KMS-11 (cell line): ENCODE data around the gene PCDHGB6.
"Not testable (repeated sequence)": the region's sequence is repeated elsewhere in the genome, so short reads cannot be mapped to it uniquely, and the experiment has no call there.

Experiments used
- H2AFZ ChIP-seq: fragments of 200-600 bp; sonication (generic); 2 replicates; pipeline ENCODE4 v1.6.1; 2016; ENCODE audit warnings: antibody characterized with exemption, mixed run types, low read depth
- H3K27ac ChIP-seq: fragments of 200-600 bp; sonication (generic); 2 replicates; pipeline ENCODE4 v1.6.1; 2016; ENCODE audit warnings: mild to moderate bottlenecking, mixed run types
- H3K27me3 ChIP-seq: fragments of 200-600 bp; sonication (generic); 2 replicates; pipeline ENCODE4 v1.6.1; 2017; ENCODE audit warnings: mild to moderate bottlenecking, low read depth, mixed run types, moderate library complexity; ENCODE audit not compliant: insufficient read depth
- H3K36me3 ChIP-seq: fragments of 200-600 bp; sonication (generic); 2 replicates; pipeline ENCODE4 v1.6.1; 2017; ENCODE audit warnings: mild to moderate bottlenecking, mixed run types; ENCODE audit not compliant: insufficient read depth
- H3K4me1 ChIP-seq: fragments of 200-600 bp; sonication (generic); 2 replicates; pipeline ENCODE4 v1.6.1; 2016; ENCODE audit warnings: mild to moderate bottlenecking, low read depth, mixed run types; ENCODE audit not compliant: poor library complexity, severe bottlenecking
- H3K4me2 ChIP-seq: fragments of 200-600 bp; sonication (generic); 2 replicates; pipeline ENCODE4 v1.7.0; 2016; ENCODE audit warnings: mild to moderate bottlenecking, mixed run types
- H3K4me3 ChIP-seq: fragments of 200-600 bp; sonication (generic); IDR thresholded peaks from 2 replicates; pipeline ENCODE4 v1.6.1; 2017; ENCODE audit warnings: low read depth, low read length, mixed read lengths; ENCODE audit not compliant: insufficient read depth
- H3K79me2 ChIP-seq: fragments of 200-600 bp; sonication (generic); 2 replicates; pipeline ENCODE4 v1.6.1; 2016; ENCODE audit warnings: low read depth, mixed run types; ENCODE audit not compliant: insufficient read depth
- H3K9ac ChIP-seq: fragments of 200-600 bp; sonication (generic); 2 replicates; pipeline ENCODE4 v1.6.1; 2016; ENCODE audit warnings: mild to moderate bottlenecking, mixed run types
- H4K20me1 ChIP-seq: fragments of 200-600 bp; sonication (generic); 2 replicates; pipeline ENCODE4 v1.6.1; 2016; ENCODE audit warnings: mild to moderate bottlenecking, mixed run types; ENCODE audit not compliant: insufficient read depth
- CTCF ChIP-seq: fragments of 200-600 bp; sonication (generic); conservative IDR thresholded peaks from 2 replicates; pipeline ENCODE4 v1.6.1; 2017; ENCODE audit warnings: low read depth, mild to moderate bottlenecking, antibody characterized with exemption, low read length, moderate library complexity, mixed read lengths

PCDHGB6 gene

GRCh38 chr5:141413540-141414069 is 5.8 kb downstream of the PCDHGB6 start:
- no peak overlapping the region for H2AFZ ChIP-seq
- H4K20me1 ChIP-seq, result no peaks in the 10 kb centered on the region
- no peak overlapping the region for H3K9ac ChIP-seq
- H3K27me3 ChIP-seq, result no peaks in the 10 kb centered on the region
- no peak overlapping the region for H3K4me3 ChIP-seq
- no peaks in the 10 kb centered on the region for H3K36me3 ChIP-seq
- no peak overlapping the region for H3K27ac ChIP-seq
- no peaks in the 10 kb centered on the region for H3K4me1 ChIP-seq
- H3K4me2 ChIP-seq, result no peak overlapping the region
- no peak for TF ChIP-seq CTCF
- no peaks in the 10 kb centered on the region for H3K79me2 ChIP-seq

- H3K36me3 ChIP-seq, result not testable (repeated sequence)
Observed at GRCh38 chr5:141414548-141415274, 6.9 kb downstream of the PCDHGB6 start.

GRCh38 chr5:141415275-141415618 is 7.4 kb downstream of the PCDHGB6 start:
- not testable (repeated sequence) for H3K36me3 ChIP-seq, H3K4me1 ChIP-seq, H3K9ac ChIP-seq, H3K4me3 ChIP-seq, H4K20me1 ChIP-seq, H3K27me3 ChIP-seq, H3K79me2 ChIP-seq, H2AFZ ChIP-seq, H3K4me2 ChIP-seq, H3K27ac ChIP-seq

More at GRCh38 chr5:141414548-141415274, 6.9 kb downstream of the PCDHGB6 start:
- H3K79me2 ChIP-seq, H3K9ac ChIP-seq, H2AFZ ChIP-seq, H3K27me3 ChIP-seq, H3K27ac ChIP-seq, H4K20me1 ChIP-seq, H3K4me2 ChIP-seq, H3K4me3 ChIP-seq, H3K4me1 ChIP-seq: not testable (repeated sequence)

- H3K4me1 ChIP-seq, H3K27ac ChIP-seq, H3K27me3 ChIP-seq, H3K79me2 ChIP-seq, H3K4me3 ChIP-seq, H2AFZ ChIP-seq, H3K4me2 ChIP-seq, H4K20me1 ChIP-seq, H3K36me3 ChIP-seq, H3K9ac ChIP-seq: not testable (repeated sequence)
Observed at GRCh38 chr5:141417494-141418172, 9.8 kb downstream of the PCDHGB6 start, which contains the start of gene PCDHGB7. Gene PCDHGB7 (plus strand): TSS chr5:141417677. CDS start chr5:141417860, 183 bp downstream.

GRCh38 chr5:141419074-141419880 is 11.5 kb downstream of the PCDHGB6 start:
- H2AFZ ChIP-seq, result no peak overlapping the region
- H3K4me2 ChIP-seq, result no peak overlapping the region
- no peak overlapping the region for H3K9ac ChIP-seq
- no peaks in the 10 kb centered on the region for H3K27me3 ChIP-seq
- H3K4me1 ChIP-seq, result no peaks in the 10 kb centered on the region
- TF ChIP-seq CTCF, result no peak
- no peak overlapping the region for H3K4me3 ChIP-seq
- H4K20me1 ChIP-seq, result no peaks in the 10 kb centered on the region
- no peak overlapping the region for H3K27ac ChIP-seq
- no peaks in the 10 kb centered on the region for H3K36me3 ChIP-seq
- no peaks in the 10 kb centered on the region for H3K79me2 ChIP-seq
